ENCODE results near the gene ULK3. TPM values are rescaled to one million over a fixed set of nuclear protein-coding genes. Genes with fewer than 3 reads are reported as not detected.

Gene ULK3
- total RNA-seq, 2 experiments from 2014 or later, result 37.8 to 38.9 TPM

- Mint-ChIP-seq H3K4me1 (ENCODE audit: low read depth) (peaks cover 55% of the 10 kb centered on the region), H3K4me3 (peak overlapping the region; percentile 49), H3K9me3 (no peaks in the 10 kb centered on the region), H3K27ac (peak overlapping the region; percentile 86), H3K27me3 (no peaks in the 10 kb centered on the region), H3K36me3 (ENCODE audit: low read depth) (peaks cover 58% of the 10 kb centered on the region)
- Histone ChIP-seq H3K27ac (ENCODE audit: low read depth in 1 of 2, low read length in 2 of 2) (peak overlapping the region; percentile 69 to 82), H3K36me3 (ENCODE audit: insufficient read depth, low read length) (peaks cover 33% of the 10 kb centered on the region), H3K27me3 (ENCODE audit: control insufficient read depth in 1 of 2, insufficient read depth in 2 of 2, low read length in 2 of 2) (no peaks in the 10 kb centered on the region), H3K9me3 (ENCODE audit: control insufficient read depth in 1 of 2, insufficient read depth in 1 of 2, low read length in 2 of 2) (no peaks in the 10 kb centered on the region), H3K4me3 (ENCODE audit: low read length) (peak overlapping the region; percentile 22), H3K4me1 (ENCODE audit: insufficient read depth, low read length) (peaks cover 58% of the 10 kb centered on the region)
- peak in 5 of 14 experiments; percentile 10 to 57 (median 49) for DNase-seq
- intact Hi-C loops (cut with DNase I, micrococcal nuclease), result loop anchor here (1.0 to 10.0 kb wide), 4 partner anchors 55 to 301 kb away; partner anchors contain the start of genes ARID3B (in 1 of the 2) and EDC3 (in 1 of the 2)
- ATAC-seq (ENCODE audit: poor library complexity), result no peak
- ChIA-PET POLR2A (interaction anchor here (0.7 to 1.6 kb wide), 8 partner anchors 14 to 68 kb away, joined by 3 to 8 read pairs (median 4); partner anchors contain the start of gene CSK), CTCF (interaction anchor here (1.4 to 1.6 kb wide), 2 partner anchors 13 to 56 kb away, joined by 3 to 9 read pairs; no protein-coding TSS in a partner anchor)
- TF ChIP-seq CTCF (IDR thresholded peaks at IDR 0.05), result no peak
These were observed 2.6 kb upstream of the ULK3 start for GRCh38 chr15:74845581-74845980.

DNA sequence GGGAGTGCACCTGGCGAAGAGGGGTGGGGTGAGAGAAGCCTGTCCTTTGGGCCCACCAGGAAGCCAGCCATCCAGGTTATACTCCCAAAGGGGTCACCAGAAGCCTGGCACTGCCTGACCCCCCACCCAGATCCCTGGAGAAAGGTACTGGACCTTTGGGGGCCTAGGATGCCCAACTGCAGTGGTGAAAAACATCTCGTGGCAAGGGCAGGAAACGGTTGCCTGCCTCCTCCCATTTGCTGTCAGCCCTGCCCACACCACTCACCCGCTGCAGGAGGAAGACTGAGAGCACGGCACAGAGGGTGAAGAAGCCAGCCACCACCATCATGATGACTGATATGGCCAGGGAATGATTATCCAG lies 2.2 kb upstream of the ULK3 start:
- intact Hi-C loops (cut with DNase I, micrococcal nuclease), result loop anchor here (1.0 to 10.0 kb wide), 4 partner anchors 56 to 300 kb away; partner anchors contain the start of genes ARID3B (in 1 of the 2) and EDC3 (in 1 of the 2)
- Mint-ChIP-seq H3K27me3 (no peaks in the 10 kb centered on the region), H3K4me3 (peak overlapping the region; percentile 49), H3K9me3 (no peaks in the 10 kb centered on the region), H3K36me3 (ENCODE audit: low read depth) (peaks cover 55% of the 10 kb centered on the region), H3K27ac (peak overlapping the region; percentile 86), H3K4me1 (ENCODE audit: low read depth) (peaks cover 56% of the 10 kb centered on the region)
- ChIA-PET CTCF (interaction anchor here (1.0 to 1.4 kb wide), 4 partner anchors 23 to 106 kb away, joined by 3 to 9 read pairs (median 4); no protein-coding TSS in a partner anchor), POLR2A (interaction anchor here (0.7 to 1.6 kb wide), 22 partner anchors 11 to 606 kb away, joined by 3 to 8 read pairs (median 4); partner anchors contain the start of genes COX5A, CSK, MPI and PPCDC)
- H3K4me3 ChIP-seq (ENCODE audit: low read length), result peak overlapping the region; percentile 22
- H3K27me3 ChIP-seq (ENCODE audit: control insufficient read depth in 1 of 2, insufficient read depth in 2 of 2, low read length in 2 of 2), result no peaks in the 10 kb centered on the region
- H3K9me3 ChIP-seq (ENCODE audit: control insufficient read depth in 1 of 2, insufficient read depth in 1 of 2, low read length in 2 of 2), result no peaks in the 10 kb centered on the region
- peaks cover 33% of the 10 kb centered on the region for H3K36me3 ChIP-seq (ENCODE audit: insufficient read depth, low read length)
- peaks cover 61% of the 10 kb centered on the region for H3K4me1 ChIP-seq (ENCODE audit: insufficient read depth, low read length)
- H3K27ac ChIP-seq (ENCODE audit: low read depth in 1 of 2, low read length in 2 of 2), result peak overlapping the region; percentile 69 to 82
- peak; percentile 54 for ATAC-seq (ENCODE audit: poor library complexity)
- peak; percentile 40 for TF ChIP-seq CTCF (IDR thresholded peaks at IDR 0.05)
- DNase-seq, result peak; percentile 36 to 76 (median 62)

DNA sequence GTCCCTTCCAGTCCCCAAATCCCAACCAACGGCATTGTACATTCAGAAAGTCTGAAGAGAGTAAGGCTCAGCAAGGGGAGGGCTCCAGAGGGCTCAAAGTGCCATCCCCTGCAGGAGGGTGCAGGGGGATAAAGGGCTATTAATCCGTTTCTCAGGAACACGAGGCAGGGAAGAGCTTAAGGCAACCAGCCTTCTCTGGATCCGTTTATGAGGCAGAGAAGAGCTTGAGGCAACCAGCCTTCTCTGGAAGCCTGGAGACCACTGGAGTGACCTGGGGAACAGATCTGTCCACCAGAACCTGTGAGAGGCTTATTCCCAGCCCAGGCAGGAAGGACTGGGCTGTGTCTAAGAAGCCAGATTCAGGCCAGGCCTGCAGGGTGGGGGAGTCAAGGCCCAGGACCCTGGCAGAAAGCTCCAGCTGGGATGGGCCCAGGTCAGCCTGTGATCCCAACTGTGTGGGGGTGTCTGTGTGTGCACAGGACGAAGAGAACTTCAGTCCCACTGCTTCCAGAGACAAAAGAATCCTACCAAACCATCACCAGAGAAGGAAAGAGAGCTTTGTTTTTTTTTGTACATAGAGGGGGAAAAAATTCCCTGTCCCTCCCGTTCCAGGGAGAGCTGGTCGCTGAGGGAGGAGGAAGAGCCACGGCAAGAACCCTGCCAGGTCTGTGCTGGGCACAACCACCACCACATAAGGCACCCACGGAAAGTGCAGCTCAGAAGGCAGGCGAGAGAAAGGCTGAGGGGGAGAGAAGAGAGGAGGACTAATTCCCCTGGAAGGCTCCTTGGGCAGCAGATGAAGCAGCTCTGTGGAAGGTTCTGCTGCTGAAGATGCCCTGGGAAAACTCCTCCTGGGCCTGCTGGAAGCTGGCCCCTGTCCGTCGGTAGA lies 1.6 kb upstream of the ULK3 start:
- no peak for ATAC-seq (ENCODE audit: poor library complexity)
- Histone ChIP-seq H3K27ac (ENCODE audit: low read depth in 1 of 2, low read length in 2 of 2) (peak overlapping the region; percentile 69 to 82), H3K4me1 (ENCODE audit: insufficient read depth, low read length) (peaks cover 61% of the 10 kb centered on the region)

More for the DNA sequence above, 1.6 kb upstream of the ULK3 start:
- Mint-ChIP-seq H3K27ac (peak overlapping the region; percentile 86), H3K9me3 (no peaks in the 10 kb centered on the region), H3K4me3 (peak overlapping the region; percentile 49), H3K4me1 (ENCODE audit: low read depth) (peaks cover 56% of the 10 kb centered on the region), H3K36me3 (ENCODE audit: low read depth) (peaks cover 51% of the 10 kb centered on the region), H3K27me3 (no peaks in the 10 kb centered on the region)
- no peak for TF ChIP-seq CTCF (IDR thresholded peaks at IDR 0.05)
- H3K27me3 ChIP-seq (ENCODE audit: control insufficient read depth in 1 of 2, insufficient read depth in 2 of 2, low read length in 2 of 2), result no peaks in the 10 kb centered on the region
- H3K4me3 ChIP-seq (ENCODE audit: low read length), result peak overlapping the region; percentile 22
- ChIA-PET CTCF (interaction anchor here (1.0 to 2.5 kb wide), 8 partner anchors 24 to 106 kb away, joined by 3 to 9 read pairs (median 4); no protein-coding TSS in a partner anchor), POLR2A (interaction anchor here (0.7 to 2.5 kb wide), 25 partner anchors 12 to 607 kb away, joined by 3 to 10 read pairs (median 4); partner anchors contain the start of genes COX5A, CSK, FAM219B and MPI)
- peaks cover 33% of the 10 kb centered on the region for H3K36me3 ChIP-seq (ENCODE audit: insufficient read depth, low read length)
- H3K9me3 ChIP-seq (ENCODE audit: control insufficient read depth in 1 of 2, insufficient read depth in 1 of 2, low read length in 2 of 2), result no peaks in the 10 kb centered on the region
- intact Hi-C loops (cut with DNase I, micrococcal nuclease), result loop anchor here (1.0 to 10.0 kb wide), 7 partner anchors 48 to 358 kb away; partner anchors contain the start of genes ARID3B (in 1 of the 2), C15orf39 (in 1 of the 2), EDC3 (in 1 of the 2) and MPI (in 1 of the 2)
- peak in 1 of 14 experiments; percentile 19 for DNase-seq

Measured in CD4-positive, alpha-beta T cell (primary cell).